NCI-H2107 treated with DMSO at 0.1 percent for 48 hours (cell line): ENCODE data around the gene HNF1A.
A peak's percentile ranks its signal among the peaks of the same experiment; 100 is the strongest.

Experiments used
- DNase-seq: peaks from one replicate; lab custom pipeline; 2025; ENCODE audit not compliant: unreplicated experiment; lab: John Stamatoyannopoulos, UW

HNF1A gene

GRCh38 chr12:120959111-120959878 lies 19.0 kb upstream of the HNF1A start:
- no peak for DNase-seq

GRCh38 chr12:120960657-120961056 lies 17.7 kb upstream of the HNF1A start:
- no peak for DNase-seq

- DNase-seq = no peak
Measured at GRCh38 chr12:120961604-120962531, 16.5 kb upstream of the HNF1A start.

GRCh38 chr12:120962532-120963020 lies 15.8 kb upstream of the HNF1A start:
- no peak for DNase-seq

- DNase-seq = no peak
Measured at GRCh38 chr12:120964298-120964697, 14.0 kb upstream of the HNF1A start.

GRCh38 chr12:120965534-120966091 lies 12.7 kb upstream of the HNF1A start:
- DNase-seq = no peak

GRCh38 chr12:120970310-120970709 lies 8.0 kb upstream of the HNF1A start:
- no peak for DNase-seq

GRCh38 chr12:120971299-120972180 lies 6.8 kb upstream of the HNF1A start:
- DNase-seq = peak; percentile 75

GRCh38 chr12:120972870-120973543 lies 5.3 kb upstream of the HNF1A start:
- peak; percentile 78 for DNase-seq

GRCh38 chr12:120977531-120978295 lies 630 bp upstream of the HNF1A start:
- DNase-seq = no peak

- no peak for DNase-seq
Measured at GRCh38 chr12:120979220-120979861, 998 bp downstream of the HNF1A start.

GRCh38 chr12:120979862-120980696 lies 1.7 kb downstream of the HNF1A start:
- DNase-seq = no peak

GRCh38 chr12:120980800-120981368 lies 2.5 kb downstream of the HNF1A start:
- DNase-seq = no peak

- DNase-seq = no peak
Measured at GRCh38 chr12:120981407-120981941, 3.1 kb downstream of the HNF1A start.

- DNase-seq = no peak
Measured at GRCh38 chr12:120982659-120983058, 4.3 kb downstream of the HNF1A start.

- no peak for DNase-seq
Measured at GRCh38 chr12:120983759-120984158, 5.4 kb downstream of the HNF1A start.

GRCh38 chr12:120984351-120984898 lies 6.1 kb downstream of the HNF1A start:
- DNase-seq = no peak
